SK-N-MC (cell line): ENCODE results near the gene CLCF1.

Source experiments
- DNase-seq: peaks from one replicate; pipeline ENCODE4 v3.0.0-alpha.2; 2011; ENCODE audit warnings: low read depth, low spot score
- H3K27ac ChIP-seq: fragments of 200-600 bp; sonication (generic); 2 replicates; pipeline ENCODE4 v1.5.1; 2016; ENCODE audit warnings: mixed run types
- H3K36me3 ChIP-seq: fragments of 200-600 bp; sonication (generic); 2 replicates; pipeline ENCODE4 v1.6.1; 2017; ENCODE audit warnings: antibody characterized with exemption, low read length, mixed read lengths; ENCODE audit not compliant: insufficient read depth
- H3K4me3 ChIP-seq: fragments of 200-600 bp; sonication (generic); 2 replicates; pipeline ENCODE4 v1.5.1; 2016
- H3K9ac ChIP-seq: fragments of 200-600 bp; sonication (generic); 2 replicates; pipeline ENCODE4 v1.8.0; 2017; ENCODE audit warnings: mixed run types, mixed read lengths; ENCODE audit not compliant: insufficient read length
- H3K9me3 ChIP-seq: fragments of 200-600 bp; sonication (generic); 2 replicates; pipeline ENCODE4 v1.6.1; 2017; ENCODE audit warnings: low read depth, mild to moderate bottlenecking, antibody characterized with exemption, low read length, moderate library complexity, mixed read lengths
- EZH2 ChIP-seq: fragments of 200-600 bp; sonication (generic); IDR thresholded peaks from one replicate; pipeline ENCODE4 v1.6.1; 2017; ENCODE audit warnings: antibody characterized with exemption
- FOXP2 ChIP-seq: optimal IDR thresholded peaks from 2 replicates; pipeline ENCODE3; 2011; ENCODE audit warnings: mild to moderate bottlenecking, moderate library complexity; ENCODE audit not compliant: insufficient read depth; ENCODE audit errors: extremely low read length, control extremely low read depth
- POLR2AphosphoS5 ChIP-seq: IDR thresholded peaks from 2 replicates; pipeline ENCODE4 v1.6.1; 2012; ENCODE audit warnings: mild to moderate bottlenecking, low read depth, low read length, borderline replicate concordance

CLCF1 gene

GRCh38 chr11:67372993-67373647 is at the start of gene CLCF1:
Gene CLCF1 (minus strand): TSS chr11:67373598. CDS start chr11:67373539, 59 bp downstream.
- Histone ChIP-seq H3K36me3 (no peaks in the 10 kb centered on the region), H3K9me3 (no peaks in the 10 kb centered on the region), H3K4me3 (peak within 1 kb of the TSS; percentile 89), H3K9ac (peak within 1 kb of the TSS; percentile 81), H3K27ac (no peak within 1 kb of the TSS)
- TF ChIP-seq EZH2 (no peak), FOXP2 (no peak), POLR2AphosphoS5 (no peak)
- no peak for DNase-seq

DNA sequence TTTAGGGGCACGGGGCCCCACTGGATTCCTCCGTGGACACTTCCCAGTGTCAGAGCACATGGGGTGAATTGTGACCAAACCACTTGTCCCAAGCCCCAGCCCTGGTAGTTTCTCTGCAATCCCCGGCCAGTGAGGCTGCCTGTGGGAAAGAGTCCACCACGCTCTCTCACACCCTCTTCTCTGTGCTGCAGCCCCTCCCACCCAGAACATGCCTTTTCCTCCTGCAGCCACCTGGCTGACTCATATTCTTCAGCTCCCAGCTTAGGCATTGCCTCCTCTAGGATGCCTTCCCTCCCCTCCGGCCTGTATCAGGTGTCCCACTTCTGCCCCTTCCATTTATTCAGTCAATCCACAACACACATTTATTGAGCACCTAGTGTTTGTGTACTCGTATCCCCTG is 49.5 kb upstream of the CLCF1 start:
- Histone ChIP-seq H3K27ac (no peak overlapping the region), H3K4me3 (no peak overlapping the region), H3K9me3 (no peaks in the 10 kb centered on the region), H3K9ac (no peak overlapping the region), H3K36me3 (no peaks in the 10 kb centered on the region)
- no peak for TF ChIP-seq POLR2AphosphoS5
- TF ChIP-seq FOXP2, result no peak
- no peak for TF ChIP-seq EZH2
- no peak for DNase-seq

DNA sequence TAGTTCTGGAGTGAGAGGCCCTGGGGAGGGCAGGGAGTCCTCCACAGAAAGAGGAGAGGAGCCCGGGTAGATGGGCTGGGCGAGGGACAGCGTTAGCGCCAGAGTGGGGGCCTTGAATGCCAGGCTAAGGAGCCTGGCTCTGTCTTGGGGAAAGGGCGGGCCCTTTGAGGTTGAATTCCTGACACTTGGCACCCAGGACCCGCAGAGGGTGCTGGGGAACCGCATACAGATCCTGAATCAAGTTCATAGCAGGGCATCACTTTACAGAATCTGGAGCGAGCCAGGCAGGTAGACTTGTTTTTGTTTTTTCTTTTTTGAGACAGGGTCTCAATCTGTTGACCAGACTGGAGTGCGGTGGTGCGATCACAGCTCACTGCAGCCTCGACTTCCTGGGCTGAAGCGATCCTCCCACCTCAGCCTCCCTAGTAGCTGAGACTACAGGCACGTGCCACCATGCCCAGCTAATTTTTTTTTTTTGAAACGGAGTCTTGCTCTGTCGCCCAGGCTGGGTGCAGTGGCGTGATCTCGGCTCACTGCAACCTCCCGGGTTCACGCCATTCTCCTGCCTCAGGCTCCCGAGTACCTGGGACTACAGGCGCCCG is 48.1 kb upstream of the CLCF1 start:
- DNase-seq, result no peak
- no peak for TF ChIP-seq EZH2
- no peak for TF ChIP-seq FOXP2
- no peak; the same call in 1 of the 2 replicates for TF ChIP-seq POLR2AphosphoS5
- Histone ChIP-seq H3K4me3 (peak overlapping the region; percentile 42), H3K9me3 (no peaks in the 10 kb centered on the region), H3K36me3 (no peaks in the 10 kb centered on the region), H3K27ac (no peak overlapping the region), H3K9ac (no peak overlapping the region)

DNA sequence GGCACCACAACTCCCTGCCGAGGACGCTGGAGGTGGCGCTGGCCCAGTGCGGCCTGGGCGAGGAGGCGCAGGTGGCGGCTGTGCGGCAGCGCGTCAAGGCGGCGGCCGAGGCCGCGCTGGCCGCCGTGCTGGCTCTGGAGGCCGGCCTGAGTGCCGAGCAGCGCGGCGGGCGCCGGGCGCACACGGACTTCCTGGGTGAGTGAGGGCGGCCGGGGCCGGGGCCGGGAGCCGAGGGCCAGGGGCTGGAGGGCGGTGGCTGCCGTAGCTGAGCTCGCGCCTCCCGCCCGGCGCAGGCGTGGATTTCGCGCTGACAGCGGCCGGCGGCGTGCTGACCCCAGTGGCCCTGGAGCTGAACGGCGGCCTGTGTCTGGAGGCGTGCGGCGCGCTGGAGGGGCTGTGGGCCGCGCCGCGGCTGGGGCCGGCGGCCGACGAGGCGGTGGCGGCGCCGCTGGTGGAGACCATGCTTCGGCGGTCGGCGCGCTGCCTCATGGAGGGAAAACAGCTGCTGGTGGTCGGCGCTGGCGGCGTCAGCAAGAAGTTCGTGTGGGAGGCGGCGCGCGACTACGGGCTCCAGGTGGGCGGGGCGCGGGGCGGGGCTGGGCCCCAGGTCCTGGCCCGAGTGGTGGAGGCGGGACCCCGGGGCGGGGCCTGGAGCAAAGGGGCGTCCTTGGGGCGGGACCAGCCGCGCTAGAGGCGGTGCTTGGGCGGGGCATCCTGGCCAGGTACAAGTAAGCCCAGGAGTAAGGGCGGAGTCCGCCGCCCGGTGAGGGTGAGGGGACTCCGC is 47.4 kb upstream of the CLCF1 start:
- Histone ChIP-seq H3K9ac (peak overlapping the region; percentile 66), H3K36me3 (no peaks in the 10 kb centered on the region), H3K4me3 (peak overlapping the region; percentile 67), H3K27ac (peak overlapping the region; percentile 71; the same call in 1 of the 2 replicates), H3K9me3 (no peaks in the 10 kb centered on the region)
- peak; percentile 37 for DNase-seq
- TF ChIP-seq EZH2 (no peak), POLR2AphosphoS5 (peak; percentile 65; the same call in 1 of the 2 replicates), FOXP2 (peak; percentile 81)

- no peak overlapping the region for H3K9ac ChIP-seq
- H3K36me3 ChIP-seq, result no peaks in the 10 kb centered on the region
- no peak overlapping the region for H3K27ac ChIP-seq
- no peaks in the 10 kb centered on the region for H3K9me3 ChIP-seq
- no peak for DNase-seq
- no peak overlapping the region for H3K4me3 ChIP-seq
- TF ChIP-seq FOXP2 (no peak), EZH2 (no peak), POLR2AphosphoS5 (no peak)
These were observed 46.8 kb upstream of the CLCF1 start for GRCh38 chr11:67420147-67420645.

- Histone ChIP-seq H3K9me3 (no peaks in the 10 kb centered on the region), H3K27ac (no peak overlapping the region), H3K9ac (no peak overlapping the region), H3K4me3 (no peak overlapping the region), H3K36me3 (no peaks in the 10 kb centered on the region)
- DNase-seq, result no peak
- TF ChIP-seq FOXP2 (no peak), POLR2AphosphoS5 (no peak), EZH2 (no peak)
These were observed 46.1 kb upstream of the CLCF1 start for GRCh38 chr11:67419325-67420049.

DNA sequence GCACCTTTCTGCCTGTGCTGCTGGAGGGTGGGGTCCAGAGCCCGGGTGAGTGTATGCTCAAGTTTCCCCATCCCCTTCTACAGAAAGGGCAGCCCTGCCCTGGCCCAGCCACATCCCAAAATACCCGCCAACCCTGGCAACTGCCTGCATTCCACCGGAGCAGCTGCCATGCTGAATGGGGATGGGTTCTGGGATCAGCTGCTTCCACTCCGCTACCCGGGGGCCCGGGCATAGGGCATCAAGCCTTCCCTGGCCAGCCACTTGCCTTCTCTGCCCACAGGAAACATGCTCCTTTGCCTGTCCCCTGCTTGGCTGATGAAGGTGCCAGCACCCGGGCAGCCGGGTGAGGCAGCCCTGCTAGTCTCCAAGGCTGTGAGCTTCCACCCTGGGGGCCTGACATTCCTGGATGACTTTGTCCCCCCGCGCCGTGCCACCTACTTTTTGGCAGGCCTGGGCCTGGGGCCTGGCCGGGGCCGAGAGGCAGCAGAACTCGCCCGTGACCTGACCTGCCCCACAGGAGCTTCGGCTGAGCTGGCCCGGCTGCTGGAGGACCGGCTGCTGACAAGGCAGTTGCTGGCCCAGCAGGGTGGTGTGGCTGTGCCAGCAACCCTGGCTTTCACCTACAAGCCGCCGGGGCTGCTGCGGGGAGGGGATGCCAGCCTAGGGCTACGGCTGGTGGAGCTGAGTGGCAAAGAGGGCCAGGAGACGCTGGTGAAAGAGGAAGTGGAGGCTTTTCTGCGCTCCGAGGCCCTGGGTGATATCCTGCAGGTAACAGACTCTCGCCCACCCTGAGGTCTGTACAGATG is 45.3 kb upstream of the CLCF1 start:
- TF ChIP-seq POLR2AphosphoS5 (no peak), EZH2 (no peak), FOXP2 (no peak)
- Histone ChIP-seq H3K4me3 (no peak overlapping the region), H3K36me3 (no peaks in the 10 kb centered on the region), H3K9me3 (no peaks in the 10 kb centered on the region), H3K9ac (no peak overlapping the region), H3K27ac (no peak overlapping the region)
- no peak for DNase-seq
